COLO829 (cell line): ENCODE measurements around the gene USP37.
"Not testable (repeated sequence)": the region's sequence is repeated elsewhere in the genome, so short reads cannot be mapped to it uniquely, and the experiment has no call there.

Experiments
- DNase-seq: peaks from one replicate; pipeline ENCODE4 v3.0.0; 2012; ENCODE audit warnings: low spot score

Gene USP37

GRCh38 chr2:218547978-218548377 lies 20.2 kb downstream of the USP37 start:
- DNase-seq, result no peak

GRCh38 chr2:218547511-218547910 lies 20.6 kb downstream of the USP37 start:
- no peak for DNase-seq

DNA sequence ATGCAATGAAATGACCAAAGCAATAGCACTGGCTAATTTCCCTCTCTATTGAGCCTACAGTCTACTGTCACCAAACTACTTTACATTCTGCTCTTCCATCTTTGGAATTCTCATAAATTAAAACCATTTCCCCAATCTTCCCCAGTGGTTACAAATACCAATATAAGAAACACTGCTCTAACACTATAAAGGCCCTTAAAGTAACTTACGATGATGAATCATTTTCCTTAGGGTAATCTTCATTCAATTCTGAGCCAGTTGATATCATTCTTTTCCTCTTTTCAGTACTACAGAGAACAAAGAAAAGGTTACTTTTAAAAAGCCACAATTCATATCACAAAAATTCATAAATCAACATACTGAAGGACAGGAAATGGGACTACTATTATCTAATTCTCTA lies 22.1 kb downstream of the USP37 start:
- no peak for DNase-seq

DNA sequence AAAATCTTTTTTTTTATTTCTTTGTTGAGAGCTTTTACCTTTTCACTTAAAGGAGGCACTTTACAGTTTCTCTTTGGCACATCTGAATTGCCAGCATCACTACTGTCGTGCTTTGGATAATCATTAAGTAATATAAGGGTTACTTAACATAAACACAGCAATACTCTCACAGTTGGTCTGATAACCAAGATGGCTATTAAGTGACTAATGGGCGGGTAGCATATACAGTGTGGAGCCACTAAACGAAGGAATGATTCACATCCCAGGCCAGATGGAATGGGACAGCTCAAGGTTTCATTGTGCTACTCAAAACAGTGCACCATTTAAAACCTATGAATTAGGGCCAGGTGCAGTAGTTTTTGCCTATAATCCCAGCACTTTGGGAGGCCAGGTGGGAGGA lies 28.1 kb downstream of the USP37 start:
- DNase-seq, result no peak

GRCh38 chr2:218536804-218537494 lies 31.2 kb downstream of the USP37 start:
- DNase-seq, result no peak

GRCh38 chr2:218529990-218530389 lies 38.2 kb downstream of the USP37 start:
- DNase-seq, result no peak

DNA sequence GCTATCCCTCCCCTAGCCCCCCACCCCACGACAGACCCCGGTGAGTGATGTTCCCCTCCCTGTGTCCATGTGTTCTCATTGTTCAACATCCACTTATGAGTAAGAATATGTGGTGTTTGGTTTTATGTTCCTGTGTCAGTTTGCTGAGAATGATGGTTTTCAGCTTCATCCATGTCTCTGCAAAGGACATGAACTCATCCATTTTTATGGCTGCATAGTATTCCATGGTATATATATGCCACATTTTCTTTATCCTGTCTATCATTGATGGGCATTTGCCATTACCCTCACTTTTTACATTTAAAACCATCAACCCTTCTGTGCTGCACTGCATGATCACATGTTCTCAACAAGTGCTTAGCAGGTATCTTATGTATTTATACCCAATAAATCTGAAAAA lies 39.7 kb downstream of the USP37 start:
- not testable (repeated sequence) for DNase-seq

DNA sequence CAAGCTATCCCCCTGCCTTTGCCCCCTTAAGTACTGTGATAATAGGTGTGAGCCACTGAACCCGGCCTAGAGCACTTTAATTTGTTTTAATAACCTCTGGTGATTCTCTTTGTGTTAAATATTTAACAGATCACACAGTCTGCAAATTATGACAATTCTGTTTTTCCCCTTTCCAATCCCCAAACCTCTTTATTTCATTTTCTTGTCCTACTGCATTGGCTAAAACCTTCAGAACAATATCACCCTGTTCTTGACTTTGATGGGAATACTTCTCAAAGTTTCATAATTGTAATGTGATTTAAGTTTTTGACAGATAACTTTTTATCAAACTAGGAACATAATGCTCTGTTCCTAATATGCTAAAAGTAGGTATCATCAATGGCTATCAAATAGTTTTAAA lies 44.5 kb downstream of the USP37 start:
- no peak for DNase-seq

DNA sequence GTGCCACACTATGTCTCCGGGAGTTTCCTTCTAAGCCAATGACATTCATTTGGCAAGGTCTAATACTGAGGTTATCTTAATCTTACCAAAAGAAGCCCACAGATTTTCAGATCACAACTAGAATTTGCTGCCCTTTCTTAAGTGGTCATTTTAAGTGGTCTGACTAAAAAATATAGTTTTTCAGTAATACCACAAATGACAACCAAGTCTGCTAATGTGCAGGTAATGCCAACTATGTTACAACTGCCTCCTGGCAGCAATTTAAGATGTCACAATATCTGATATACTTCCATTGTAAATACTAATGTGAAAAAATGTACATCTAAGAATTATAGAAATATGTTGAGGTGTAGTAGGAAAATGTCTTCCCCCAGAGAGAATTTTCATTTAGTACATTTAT lies 49.3 kb downstream of the USP37 start:
- no peak for DNase-seq

GRCh38 chr2:218517434-218518206 lies 50.5 kb downstream of the USP37 start:
- no peak for DNase-seq

DNA sequence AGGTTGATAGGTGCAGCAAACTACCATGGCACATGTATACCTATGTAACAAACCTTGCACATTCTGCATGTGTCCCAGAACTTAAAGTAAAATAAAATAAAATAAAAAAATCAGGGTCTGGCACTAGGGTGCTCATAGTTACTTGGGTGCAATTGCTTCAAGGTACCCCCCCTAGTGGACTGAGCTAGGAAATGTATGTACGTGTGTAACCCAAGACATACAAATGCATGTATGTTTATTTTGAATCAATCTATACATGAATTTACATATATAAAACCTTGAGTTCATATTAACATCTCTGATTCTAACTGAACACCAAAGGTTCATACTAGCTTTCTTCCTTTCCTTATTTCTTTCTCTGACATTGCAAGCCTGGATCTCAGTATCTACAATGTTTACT lies 51.5 kb downstream of the USP37 start:
- no peak for DNase-seq

GRCh38 chr2:218513676-218514075 lies 54.5 kb downstream of the USP37 start:
- no peak for DNase-seq

- no peak for DNase-seq
Observed at GRCh38 chr2:218508299-218508698, 59.9 kb downstream of the USP37 start.

- no peak for DNase-seq
Observed at GRCh38 chr2:218505754-218506371, 62.3 kb downstream of the USP37 start.

DNA sequence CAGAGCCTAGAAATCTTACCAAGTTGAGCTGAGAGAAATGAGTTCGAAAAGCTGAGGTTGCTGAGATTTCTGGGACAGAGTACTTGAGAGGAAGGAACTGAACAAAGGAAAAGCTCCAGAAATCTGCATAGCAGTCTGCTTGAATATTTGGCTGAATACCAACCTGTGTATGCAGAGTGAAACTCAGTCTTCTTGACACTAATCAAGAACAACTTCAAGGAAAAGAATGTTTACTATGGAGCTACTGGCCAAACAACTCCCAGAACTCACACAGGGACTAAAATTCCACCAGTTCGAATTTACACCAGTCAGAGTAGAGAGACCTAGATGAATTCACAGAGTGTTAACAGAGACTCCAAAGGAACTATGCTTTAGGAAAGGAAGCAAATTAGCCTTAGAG lies 66.5 kb downstream of the USP37 start:
- DNase-seq, result no peak

DNA sequence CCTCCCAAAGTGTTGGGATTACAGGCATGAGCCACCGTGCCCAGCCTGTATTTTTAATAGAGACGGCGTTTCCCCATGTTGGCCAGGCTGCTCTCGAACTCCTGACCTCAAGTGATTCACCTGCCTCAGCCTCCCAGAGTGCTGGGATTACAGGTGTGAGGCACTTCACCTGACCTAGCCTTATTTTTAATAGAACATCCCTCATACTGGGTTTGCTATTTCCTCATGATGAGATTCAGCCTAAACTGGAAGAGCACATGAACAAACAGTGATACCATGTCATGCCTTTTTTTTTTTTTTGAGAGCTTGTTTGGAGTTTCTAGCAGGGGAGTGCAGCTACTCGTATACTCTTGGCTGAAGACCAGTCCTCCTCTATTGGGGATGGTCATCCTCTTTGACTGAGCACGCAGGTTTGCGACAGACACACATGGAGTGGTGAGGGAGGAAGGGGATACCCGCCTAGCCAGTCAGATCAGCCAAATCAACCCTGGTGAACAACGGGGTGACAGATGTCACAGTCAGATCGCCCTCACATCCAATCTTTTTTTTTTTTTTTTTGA lies 67.6 kb downstream of the USP37 start:
- DNase-seq, result no peak

GRCh38 chr2:218485986-218486667 lies 82.0 kb downstream of the USP37 start:
- no peak for DNase-seq

GRCh38 chr2:218482651-218483050 lies 85.5 kb downstream of the USP37 start:
- DNase-seq, result no peak

- no peak for DNase-seq
Observed at GRCh38 chr2:218479595-218479994, 88.6 kb downstream of the USP37 start.

GRCh38 chr2:218478544-218478943 lies 89.6 kb downstream of the USP37 start:
- no peak for DNase-seq

DNA sequence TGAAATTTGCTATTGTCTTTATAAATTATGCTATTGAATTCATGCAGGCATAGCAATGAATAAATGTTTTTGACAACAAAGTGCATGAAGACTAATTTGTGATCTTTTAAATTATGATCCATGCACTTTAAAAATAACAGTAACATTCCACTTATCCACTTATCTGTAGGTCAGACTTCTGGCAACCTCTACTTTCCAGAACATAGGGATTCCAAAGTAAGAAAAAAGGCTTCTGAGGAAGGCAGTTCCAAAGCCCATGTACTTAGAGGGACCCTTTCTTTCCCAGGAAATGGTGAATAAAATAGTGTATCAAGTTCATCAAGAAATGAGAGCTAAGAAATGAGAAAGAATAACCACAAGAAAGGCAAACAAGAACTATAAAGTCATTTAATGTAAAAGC lies 90.9 kb downstream of the USP37 start:
- no peak for DNase-seq

DNA sequence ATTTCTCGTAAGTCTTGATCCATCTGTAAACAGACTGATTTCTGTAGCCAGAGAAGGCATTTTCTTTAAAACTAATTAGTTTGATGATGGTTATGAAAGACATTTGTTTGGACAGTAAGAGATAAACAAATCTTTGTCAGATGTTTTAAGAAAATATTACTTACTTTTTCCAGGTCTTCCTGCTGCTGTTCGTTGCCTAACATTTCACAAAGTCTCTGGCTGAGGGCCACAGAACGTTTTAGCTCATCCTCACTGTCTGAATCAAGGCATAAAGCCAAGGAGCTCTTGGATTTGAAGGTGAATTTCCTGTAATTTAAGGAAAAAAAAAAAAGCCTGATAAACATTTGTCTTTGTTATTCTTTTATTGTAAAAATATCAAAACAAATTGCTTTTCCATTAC lies 91.5 kb downstream of the USP37 start:
- no peak for DNase-seq
